ENCODE data around the gene XPO4. TPM values are rescaled to one million over a fixed set of nuclear protein-coding genes. Genes with fewer than 3 reads are reported as not detected.

XPO4 gene
- total RNA-seq, 1 experiment from 2014 or later: 34.1 TPM

DNA sequence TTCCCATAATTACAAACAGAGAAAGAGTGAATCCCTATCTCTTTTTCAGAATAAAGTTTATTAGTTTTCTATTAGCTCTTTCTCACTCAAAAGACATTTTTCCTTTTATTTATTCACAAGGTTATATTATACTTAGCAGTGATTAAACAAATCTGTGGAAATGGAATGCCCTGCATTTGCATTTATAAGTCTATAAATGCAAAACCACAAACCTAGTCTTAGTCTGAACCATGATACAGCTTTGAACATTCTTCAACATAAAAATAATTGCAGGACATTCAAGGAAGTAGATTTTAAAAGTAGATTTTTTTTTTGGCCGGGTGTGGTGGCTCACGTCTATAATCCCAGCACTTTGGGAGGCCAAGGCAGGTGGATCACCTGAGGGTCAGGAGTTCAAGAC, 8.3 kb downstream of the XPO4 start:
- Histone ChIP-seq H3K79me2 (ENCODE audit: insufficient read depth, low read length) (peaks cover 47% of the 10 kb centered on the region; the same call in 1 of the 2 replicates), H2AK5ac (ENCODE audit: insufficient read length, low read length) (no peak overlapping the region), H3K4ac (ENCODE audit: low read depth, low read length) (no peak overlapping the region), H3K9ac (ENCODE audit: extremely low read depth, insufficient read length, low read length) (no peak overlapping the region), H4K91ac (ENCODE audit: insufficient read length, low read depth, low read length) (no peak overlapping the region), H3K23me2 (ENCODE audit: insufficient read length, low read depth, low read length, poor library complexity, severe bottlenecking) (no peaks in the 10 kb centered on the region), H3K4me1 (ENCODE audit: insufficient read depth, low read length) (no peaks in the 10 kb centered on the region), H4K20me1 (ENCODE audit: control insufficient read depth, insufficient read depth, insufficient read length) (no peaks in the 10 kb centered on the region), H2BK120ac (ENCODE audit: low read depth, low read length, poor library complexity, severe bottlenecking) (no peak overlapping the region), H3K79me1 (ENCODE audit: insufficient read depth, low read depth, low read length, poor library complexity, severe bottlenecking) (peaks cover 6% of the 10 kb centered on the region), H3K56ac (ENCODE audit: insufficient read length, low read depth, low read length) (no peak overlapping the region), H3K4me2 (ENCODE audit: insufficient read depth, insufficient read length, low read length) (no peak overlapping the region), H3K14ac (ENCODE audit: insufficient read depth, low read length) (no peak overlapping the region), H3K27me3 (ENCODE audit: insufficient read depth, low read length) (no peaks in the 10 kb centered on the region), H2BK5ac (ENCODE audit: insufficient read length, low read length) (no peak overlapping the region), H3K18ac (ENCODE audit: insufficient read length, low read depth, low read length) (no peak overlapping the region), H2BK12ac (ENCODE audit: insufficient read length, low read depth, low read length) (no peak overlapping the region), H3K23ac (ENCODE audit: insufficient read length, low read depth, low read length) (no peak overlapping the region), H4K8ac (replicated peaks; ENCODE audit: insufficient read length, low read depth, low read length) (no peak overlapping the region), H2AFZ (ENCODE audit: low read length) (no peak overlapping the region), H2BK15ac (ENCODE audit: low read depth, low read length) (no peak overlapping the region), H3K27ac (ENCODE audit: insufficient read length, low read depth, low read length) (no peak overlapping the region), H4K5ac (ENCODE audit: insufficient read length, low read depth, low read length) (no peak overlapping the region), H2BK20ac (ENCODE audit: low read depth, low read length, poor library complexity, severe bottlenecking) (no peak overlapping the region), H3T11ph (ENCODE audit: low read length) (no peak overlapping the region), H3K9me3 (ENCODE audit: control insufficient read depth, low read depth, low read length) (no peaks in the 10 kb centered on the region)
- no peak for TF ChIP-seq CTCF (conservative IDR thresholded peaks at IDR 0.05)
- Mint-ChIP-seq H3K9me3 (no peaks in the 10 kb centered on the region), H3K36me3 (ENCODE audit: insufficient read depth in 1 of 3, low read depth in 3 of 3) (peaks cover 6 to 12% (median 10%) of the 10 kb centered on the region in 3 experiments; a peak in 5 of 7 replicates), H3K27me3 (ENCODE audit: low read depth) (no peaks in the 10 kb centered on the region), H3K4me3 (no peak overlapping the region), H3K27ac (no peak overlapping the region), H3K4me1 (no peaks in the 10 kb centered on the region)
- no CpG with 5 or more reads among the region's 2 CpGs for WGBS (ENCODE audit: extremely low coverage, insufficient read length, low lambda C conversion rate)
- no peak for DNase-seq

Data from H9 (cell line).